Neural cell (in vitro differentiated cells): Measurements from ENCODE around the gene CPNE2.

ENCODE experiments used
- CTCF ChIP-seq: fragments of 450-650 bp; IDR thresholded peaks from 2 replicates; pipeline ENCODE4 v1.5.1; 2014; ENCODE audit warnings: antibody characterized with exemption, mild to moderate bottlenecking, moderate library complexity; ENCODE audit not compliant: poor library complexity, severe bottlenecking
- EP300 ChIP-seq: fragments of 450-650 bp; conservative IDR thresholded peaks from 2 replicates; pipeline ENCODE4 v1.6.1; 2014; ENCODE audit warnings: antibody characterized with exemption, mild to moderate bottlenecking, moderate library complexity; ENCODE audit not compliant: poor library complexity, severe bottlenecking
- EZH2 ChIP-seq: fragments of 200-600, 300-800 bp; shearing (Covaris generic), sonication (generic); IDR thresholded peaks from 2 replicates; pipeline ENCODE4 v1.6.1; 2014; ENCODE audit warnings: antibody characterized with exemption, low read length, borderline replicate concordance, mild to moderate bottlenecking; ENCODE audit not compliant: insufficient read depth, poor library complexity, severe bottlenecking
- POLR2AphosphoS5 ChIP-seq: IDR thresholded peaks from 2 replicates; pipeline ENCODE4 v1.6.1; 2012
- SMC3 ChIP-seq: fragments of 450-650 bp; conservative IDR thresholded peaks from 2 replicates; pipeline ENCODE4 v1.6.1; 2014; ENCODE audit warnings: antibody characterized with exemption, mild to moderate bottlenecking, moderate library complexity; ENCODE audit not compliant: poor library complexity
- TAF1 ChIP-seq: IDR thresholded peaks from 2 replicates; pipeline ENCODE4 v1.6.1; 2012; ENCODE audit warnings: low read depth

- TF ChIP-seq POLR2AphosphoS5, result no peak
- TF ChIP-seq CTCF, result no peak
- no peak for TF ChIP-seq SMC3
- TF ChIP-seq EZH2, result no peak
- no peak for TF ChIP-seq EP300
- no peak for TF ChIP-seq TAF1
These were observed 63.9 kb downstream of the CPNE2 start for GRCh38 chr16:57156351-57156703.
